ENCODE data around the gene RNF13.

Gene RNF13

DNA sequence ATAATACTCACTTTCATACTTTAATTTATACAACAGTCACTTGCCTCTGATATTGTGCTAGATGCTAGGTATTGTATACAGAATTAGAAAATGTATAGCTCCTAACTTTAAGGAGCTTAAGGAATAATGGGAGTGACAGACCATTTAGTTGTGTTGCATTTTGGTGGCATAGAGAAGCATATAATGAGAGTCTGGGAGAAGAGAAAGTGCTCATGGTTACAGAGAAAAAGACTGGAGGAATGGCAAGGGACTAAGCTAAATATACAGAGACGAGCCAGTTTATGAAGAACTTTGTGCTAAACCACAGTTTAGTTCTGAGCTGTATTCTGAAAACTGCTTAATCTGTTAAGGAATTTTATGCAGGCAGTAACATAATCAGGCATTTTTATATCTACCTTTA, 6.4 kb downstream of the RNF13 start:
- no peak for TF ChIP-seq YY1 (IDR thresholded peaks at IDR 0.05; ENCODE audit: low read depth)
- no peak for TF ChIP-seq EGR1 (IDR thresholded peaks at IDR 0.05)
- no peak for TF ChIP-seq CEBPB (IDR thresholded peaks at IDR 0.05)
- TF ChIP-seq, protein P1, sequence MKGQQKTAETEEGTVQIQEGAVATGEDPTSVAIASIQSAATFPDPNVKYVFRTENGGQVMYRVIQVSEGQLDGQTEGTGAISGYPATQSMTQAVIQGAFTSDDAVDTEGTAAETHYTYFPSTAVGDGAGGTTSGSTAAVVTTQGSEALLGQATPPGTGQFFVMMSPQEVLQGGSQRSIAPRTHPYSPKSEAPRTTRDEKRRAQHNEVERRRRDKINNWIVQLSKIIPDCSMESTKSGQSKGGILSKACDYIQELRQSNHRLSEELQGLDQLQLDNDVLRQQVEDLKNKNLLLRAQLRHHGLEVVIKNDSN (IDR thresholded peaks at IDR 0.05), result no peak
- TF ChIP-seq TCF12 (IDR thresholded peaks at IDR 0.05; ENCODE audit: low read depth), result no peak
- no peak for TF ChIP-seq ZBTB7A (IDR thresholded peaks at IDR 0.05; ENCODE audit: low read depth)
- TF ChIP-seq NFIC (IDR thresholded peaks at IDR 0.05), result no peak
- TF ChIP-seq MAX (IDR thresholded peaks at IDR 0.05), result no peak
- TF ChIP-seq, protein P2, sequence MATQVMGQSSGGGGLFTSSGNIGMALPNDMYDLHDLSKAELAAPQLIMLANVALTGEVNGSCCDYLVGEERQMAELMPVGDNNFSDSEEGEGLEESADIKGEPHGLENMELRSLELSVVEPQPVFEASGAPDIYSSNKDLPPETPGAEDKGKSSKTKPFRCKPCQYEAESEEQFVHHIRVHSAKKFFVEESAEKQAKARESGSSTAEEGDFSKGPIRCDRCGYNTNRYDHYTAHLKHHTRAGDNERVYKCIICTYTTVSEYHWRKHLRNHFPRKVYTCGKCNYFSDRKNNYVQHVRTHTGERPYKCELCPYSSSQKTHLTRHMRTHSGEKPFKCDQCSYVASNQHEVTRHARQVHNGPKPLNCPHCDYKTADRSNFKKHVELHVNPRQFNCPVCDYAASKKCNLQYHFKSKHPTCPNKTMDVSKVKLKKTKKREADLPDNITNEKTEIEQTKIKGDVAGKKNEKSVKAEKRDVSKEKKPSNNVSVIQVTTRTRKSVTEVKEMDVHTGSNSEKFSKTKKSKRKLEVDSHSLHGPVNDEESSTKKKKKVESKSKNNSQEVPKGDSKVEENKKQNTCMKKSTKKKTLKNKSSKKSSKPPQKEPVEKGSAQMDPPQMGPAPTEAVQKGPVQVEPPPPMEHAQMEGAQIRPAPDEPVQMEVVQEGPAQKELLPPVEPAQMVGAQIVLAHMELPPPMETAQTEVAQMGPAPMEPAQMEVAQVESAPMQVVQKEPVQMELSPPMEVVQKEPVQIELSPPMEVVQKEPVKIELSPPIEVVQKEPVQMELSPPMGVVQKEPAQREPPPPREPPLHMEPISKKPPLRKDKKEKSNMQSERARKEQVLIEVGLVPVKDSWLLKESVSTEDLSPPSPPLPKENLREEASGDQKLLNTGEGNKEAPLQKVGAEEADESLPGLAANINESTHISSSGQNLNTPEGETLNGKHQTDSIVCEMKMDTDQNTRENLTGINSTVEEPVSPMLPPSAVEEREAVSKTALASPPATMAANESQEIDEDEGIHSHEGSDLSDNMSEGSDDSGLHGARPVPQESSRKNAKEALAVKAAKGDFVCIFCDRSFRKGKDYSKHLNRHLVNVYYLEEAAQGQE (IDR thresholded peaks at IDR 0.05; ENCODE audit: low read depth), result no peak
- TF ChIP-seq CREB1 (IDR thresholded peaks at IDR 0.05; ENCODE audit: low read depth), result no peak
- no peak for TF ChIP-seq TAF1 (IDR thresholded peaks at IDR 0.05; ENCODE audit: low read depth)
- TF ChIP-seq EP300 (IDR thresholded peaks at IDR 0.05; ENCODE audit: borderline replicate concordance), result no peak
- TF ChIP-seq TEAD4 (IDR thresholded peaks at IDR 0.05), result no peak
- no peak for TF ChIP-seq RAD21 (IDR thresholded peaks at IDR 0.05; ENCODE audit: low read depth)
- no peak for TF ChIP-seq FOXM1 (IDR thresholded peaks at IDR 0.05; ENCODE audit: borderline replicate concordance, low read depth)

- TF ChIP-seq, protein P1 (IDR thresholded peaks at IDR 0.05), result no peak
- TF ChIP-seq TEAD4 (IDR thresholded peaks at IDR 0.05) (no peak), YY1 (IDR thresholded peaks at IDR 0.05; ENCODE audit: low read depth) (no peak), CEBPB (IDR thresholded peaks at IDR 0.05) (no peak), EP300 (IDR thresholded peaks at IDR 0.05; ENCODE audit: borderline replicate concordance) (no peak), FOXM1 (IDR thresholded peaks at IDR 0.05; ENCODE audit: borderline replicate concordance, low read depth) (no peak), TCF12 (IDR thresholded peaks at IDR 0.05; ENCODE audit: low read depth) (no peak)
Measured at GRCh38 chr3:149820183-149820582, 7.2 kb downstream of the RNF13 start.

- TF ChIP-seq YY1 (IDR thresholded peaks at IDR 0.05; ENCODE audit: low read depth) (no peak), TAF1 (IDR thresholded peaks at IDR 0.05; ENCODE audit: low read depth) (no peak), CEBPB (IDR thresholded peaks at IDR 0.05) (no peak), NFIC (IDR thresholded peaks at IDR 0.05) (no peak)
- TF ChIP-seq, protein P1 (IDR thresholded peaks at IDR 0.05), result no peak
Measured at GRCh38 chr3:149826636-149827035, 13.6 kb downstream of the RNF13 start.

DNA sequence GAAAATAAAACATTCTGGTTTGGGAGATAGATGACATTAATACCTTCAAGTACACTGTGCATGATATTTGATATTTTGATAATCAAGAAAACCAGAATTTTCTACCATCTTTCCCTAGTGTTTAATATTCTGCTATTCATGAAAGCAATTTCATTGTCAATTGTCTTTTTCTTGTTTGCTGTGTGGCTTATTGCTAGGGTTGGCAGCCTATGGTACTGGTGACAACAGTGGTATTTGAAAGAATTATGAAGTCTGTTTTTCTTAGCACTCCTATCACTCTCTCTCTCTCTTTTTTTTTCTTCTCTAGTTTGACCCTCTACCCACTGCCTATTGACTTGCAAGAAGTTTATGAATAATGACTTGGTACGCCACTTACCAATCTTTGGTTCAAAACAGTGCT, 15.4 kb downstream of the RNF13 start:
- TF ChIP-seq, protein P2 (IDR thresholded peaks at IDR 0.05; ENCODE audit: low read depth), result no peak
- TF ChIP-seq CREB1 (IDR thresholded peaks at IDR 0.05; ENCODE audit: low read depth) (no peak), CEBPB (IDR thresholded peaks at IDR 0.05) (no peak), ZBTB7A (IDR thresholded peaks at IDR 0.05; ENCODE audit: low read depth) (no peak), NFIC (IDR thresholded peaks at IDR 0.05) (no peak), FOXM1 (IDR thresholded peaks at IDR 0.05; ENCODE audit: borderline replicate concordance, low read depth) (no peak), YY1 (IDR thresholded peaks at IDR 0.05; ENCODE audit: low read depth) (no peak), TEAD4 (IDR thresholded peaks at IDR 0.05) (no peak), EGR1 (IDR thresholded peaks at IDR 0.05) (no peak), TAF1 (IDR thresholded peaks at IDR 0.05; ENCODE audit: low read depth) (no peak), MAX (IDR thresholded peaks at IDR 0.05) (no peak), EP300 (IDR thresholded peaks at IDR 0.05; ENCODE audit: borderline replicate concordance) (no peak), RAD21 (IDR thresholded peaks at IDR 0.05; ENCODE audit: low read depth) (no peak), TCF12 (IDR thresholded peaks at IDR 0.05; ENCODE audit: low read depth) (no peak)
- TF ChIP-seq, protein P1 (IDR thresholded peaks at IDR 0.05), result no peak

DNA sequence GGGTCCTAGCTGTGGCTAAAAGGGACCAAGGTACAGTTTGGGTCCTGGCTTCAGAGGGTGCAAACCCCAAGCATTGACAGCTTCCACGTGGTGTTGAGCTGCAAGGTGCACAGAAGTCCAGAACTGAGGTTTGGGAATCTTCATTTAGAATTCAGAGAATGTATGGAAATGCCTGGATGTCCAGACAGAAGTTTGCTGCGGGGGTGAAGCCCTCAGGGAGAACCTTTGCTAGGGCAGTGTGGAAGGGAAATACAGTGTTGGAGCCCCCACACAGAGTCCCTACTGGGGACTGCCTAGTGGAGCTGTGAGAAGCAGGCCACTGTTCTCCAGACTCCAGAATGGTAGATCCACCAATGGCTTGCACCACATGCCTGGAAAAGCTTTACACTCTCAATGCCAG, 17.9 kb downstream of the RNF13 start:
- TF ChIP-seq EP300 (IDR thresholded peaks at IDR 0.05; ENCODE audit: borderline replicate concordance), result no peak
- no peak for TF ChIP-seq TEAD4 (IDR thresholded peaks at IDR 0.05)
- no peak for TF ChIP-seq EGR1 (IDR thresholded peaks at IDR 0.05)
